ENCODE measurements around the gene FAM117A.

FAM117A gene

GRCh38 chr17:49747632-49748031 is 16.3 kb downstream of the FAM117A start:
- H3K4me3 ChIP-seq (ENCODE audit: low read length): no peak overlapping the region
- peaks cover 36% of the 10 kb centered on the region for H3K27me3 ChIP-seq (ENCODE audit: control insufficient read depth, insufficient read depth, low read length)
- H3K36me3 ChIP-seq (ENCODE audit: insufficient read depth, low read length): no peaks in the 10 kb centered on the region
- no peaks in the 10 kb centered on the region for H3K9me3 ChIP-seq (replicated peaks; ENCODE audit: low read length)
- no peaks in the 10 kb centered on the region for H3K4me1 ChIP-seq (ENCODE audit: control insufficient read depth, insufficient read depth, low read length)
- no peak overlapping the region for H3K9ac ChIP-seq (ENCODE audit: low read depth, low read length)
- H3K4me2 ChIP-seq (ENCODE audit: low read length): no peak overlapping the region

- no peak overlapping the region for H3K4me3 ChIP-seq (ENCODE audit: low read length)
- no peaks in the 10 kb centered on the region for H3K36me3 ChIP-seq (ENCODE audit: insufficient read depth, low read length)
- peaks cover 4% of the 10 kb centered on the region for H3K4me1 ChIP-seq (ENCODE audit: control insufficient read depth, insufficient read depth, low read length)
These were observed 17.0 kb downstream of the FAM117A start for GRCh38 chr17:49746791-49747490.

GRCh38 chr17:49745175-49746139 is 18.5 kb downstream of the FAM117A start:
- H3K9ac ChIP-seq (ENCODE audit: low read depth, low read length): no peak overlapping the region
- H3K27me3 ChIP-seq (ENCODE audit: control insufficient read depth, insufficient read depth, low read length): peaks cover 50% of the 10 kb centered on the region
- peaks cover 4% of the 10 kb centered on the region for H3K4me1 ChIP-seq (ENCODE audit: control insufficient read depth, insufficient read depth, low read length)
- H3K9me3 ChIP-seq (replicated peaks; ENCODE audit: low read length): no peaks in the 10 kb centered on the region
- H3K4me2 ChIP-seq (ENCODE audit: low read length): no peak overlapping the region
- no peaks in the 10 kb centered on the region for H3K36me3 ChIP-seq (ENCODE audit: insufficient read depth, low read length)
- no peak overlapping the region for H3K4me3 ChIP-seq (ENCODE audit: low read length)

More at GRCh38 chr17:49746791-49747490, 17.0 kb downstream of the FAM117A start:
- Histone ChIP-seq H3K9me3 (replicated peaks; ENCODE audit: low read length) (no peaks in the 10 kb centered on the region), H3K27me3 (ENCODE audit: control insufficient read depth, insufficient read depth, low read length) (peaks cover 42% of the 10 kb centered on the region), H3K4me2 (ENCODE audit: low read length) (no peak overlapping the region), H3K9ac (ENCODE audit: low read depth, low read length) (no peak overlapping the region)

- Histone ChIP-seq H3K36me3 (ENCODE audit: insufficient read depth, low read length) (no peaks in the 10 kb centered on the region), H3K4me3 (ENCODE audit: low read length) (no peak overlapping the region), H3K4me2 (ENCODE audit: low read length) (no peak overlapping the region), H3K9me3 (replicated peaks; ENCODE audit: low read length) (no peaks in the 10 kb centered on the region), H3K27me3 (ENCODE audit: control insufficient read depth, insufficient read depth, low read length) (peaks cover 64% of the 10 kb centered on the region), H3K4me1 (ENCODE audit: control insufficient read depth, insufficient read depth, low read length) (peaks cover 4% of the 10 kb centered on the region), H3K9ac (ENCODE audit: low read depth, low read length) (no peak overlapping the region)
These were observed 21.7 kb downstream of the FAM117A start for GRCh38 chr17:49742166-49742638.

GRCh38 chr17:49741692-49742076 is 22.2 kb downstream of the FAM117A start:
- no peaks in the 10 kb centered on the region for H3K9me3 ChIP-seq (replicated peaks; ENCODE audit: low read length)
- peaks cover 64% of the 10 kb centered on the region for H3K27me3 ChIP-seq (ENCODE audit: control insufficient read depth, insufficient read depth, low read length)
- no peak overlapping the region for H3K9ac ChIP-seq (ENCODE audit: low read depth, low read length)
- peaks cover 4% of the 10 kb centered on the region for H3K4me1 ChIP-seq (ENCODE audit: control insufficient read depth, insufficient read depth, low read length)
- no peaks in the 10 kb centered on the region for H3K36me3 ChIP-seq (ENCODE audit: insufficient read depth, low read length)
- H3K4me3 ChIP-seq (ENCODE audit: low read length): no peak overlapping the region
- no peak overlapping the region for H3K4me2 ChIP-seq (ENCODE audit: low read length)

GRCh38 chr17:49741009-49741691 is 22.8 kb downstream of the FAM117A start:
- Histone ChIP-seq H3K4me1 (ENCODE audit: control insufficient read depth, insufficient read depth, low read length) (peaks cover 4% of the 10 kb centered on the region), H3K9ac (ENCODE audit: low read depth, low read length) (no peak overlapping the region), H3K36me3 (ENCODE audit: insufficient read depth, low read length) (no peaks in the 10 kb centered on the region), H3K4me3 (ENCODE audit: low read length) (no peak overlapping the region), H3K27me3 (ENCODE audit: control insufficient read depth, insufficient read depth, low read length) (peaks cover 58% of the 10 kb centered on the region), H3K4me2 (ENCODE audit: low read length) (no peak overlapping the region), H3K9me3 (replicated peaks; ENCODE audit: low read length) (no peaks in the 10 kb centered on the region)

- Histone ChIP-seq H3K9ac (ENCODE audit: low read depth, low read length) (no peak overlapping the region), H3K9me3 (replicated peaks; ENCODE audit: low read length) (no peaks in the 10 kb centered on the region), H3K4me2 (ENCODE audit: low read length) (no peak overlapping the region), H3K4me1 (ENCODE audit: control insufficient read depth, insufficient read depth, low read length) (peaks cover 4% of the 10 kb centered on the region), H3K36me3 (ENCODE audit: insufficient read depth, low read length) (no peaks in the 10 kb centered on the region), H3K4me3 (ENCODE audit: low read length) (no peak overlapping the region), H3K27me3 (ENCODE audit: control insufficient read depth, insufficient read depth, low read length) (peaks cover 51% of the 10 kb centered on the region)
These were observed 24.2 kb downstream of the FAM117A start for GRCh38 chr17:49739641-49740271.

- Histone ChIP-seq H3K9me3 (replicated peaks; ENCODE audit: low read length) (no peaks in the 10 kb centered on the region), H3K27me3 (ENCODE audit: control insufficient read depth, insufficient read depth, low read length) (peaks cover 51% of the 10 kb centered on the region), H3K36me3 (ENCODE audit: insufficient read depth, low read length) (no peaks in the 10 kb centered on the region), H3K4me1 (ENCODE audit: control insufficient read depth, insufficient read depth, low read length) (peaks cover 4% of the 10 kb centered on the region), H3K9ac (ENCODE audit: low read depth, low read length) (no peak overlapping the region), H3K4me2 (ENCODE audit: low read length) (no peak overlapping the region), H3K4me3 (ENCODE audit: low read length) (no peak overlapping the region)
These were observed 25.3 kb downstream of the FAM117A start for GRCh38 chr17:49738456-49739163.

GRCh38 chr17:49734515-49735490 is 29.1 kb downstream of the FAM117A start:
- no peaks in the 10 kb centered on the region for H3K9me3 ChIP-seq (replicated peaks; ENCODE audit: low read length)
- H3K4me1 ChIP-seq (ENCODE audit: control insufficient read depth, insufficient read depth, low read length): no peaks in the 10 kb centered on the region
- H3K27me3 ChIP-seq (ENCODE audit: control insufficient read depth, insufficient read depth, low read length): peaks cover 30% of the 10 kb centered on the region

GRCh38 chr17:49731435-49731831 is 32.5 kb downstream of the FAM117A start:
- H3K4me1 ChIP-seq (ENCODE audit: control insufficient read depth, insufficient read depth, low read length): peaks cover 2% of the 10 kb centered on the region
- peaks cover 5% of the 10 kb centered on the region for H3K27me3 ChIP-seq (ENCODE audit: control insufficient read depth, insufficient read depth, low read length)
- H3K4me3 ChIP-seq (ENCODE audit: low read length): no peak overlapping the region
- no peak overlapping the region for H3K9ac ChIP-seq (ENCODE audit: low read depth, low read length)
- no peaks in the 10 kb centered on the region for H3K36me3 ChIP-seq (ENCODE audit: insufficient read depth, low read length)
- no peaks in the 10 kb centered on the region for H3K9me3 ChIP-seq (replicated peaks; ENCODE audit: low read length)
- no peak overlapping the region for H3K4me2 ChIP-seq (ENCODE audit: low read length)

More at GRCh38 chr17:49734515-49735490, 29.1 kb downstream of the FAM117A start:
- no peak overlapping the region for H3K4me3 ChIP-seq (ENCODE audit: low read length)
- no peak overlapping the region for H3K4me2 ChIP-seq (ENCODE audit: low read length)
- H3K36me3 ChIP-seq (ENCODE audit: insufficient read depth, low read length): no peaks in the 10 kb centered on the region
- H3K9ac ChIP-seq (ENCODE audit: low read depth, low read length): no peak overlapping the region

Data from skeletal muscle satellite cell (primary cell).